GM23248 (cell line): ENCODE measurements around the gene CNIH3. TPM values are rescaled to one million over a fixed set of nuclear protein-coding genes. Genes with fewer than 3 reads are reported as not detected.
A peak's percentile ranks its signal among the peaks of the same experiment; 100 is the strongest.

ENCODE experiments used
- DNase-seq: peaks from one replicate; pipeline ENCODE4 v3.0.0-alpha.2; 2015
- H2AFZ ChIP-seq: fragments of 200-600 bp; sonication (generic); 2 replicates; pipeline ENCODE4 v1.6.1; 2016; ENCODE audit warnings: antibody characterized with exemption
- H3F3A ChIP-seq: fragments of 200-600 bp; sonication (generic); 2 replicates; pipeline ENCODE4 v1.6.1; 2016; ENCODE audit warnings: mild to moderate bottlenecking, antibody characterized with exemption, mixed run types; ENCODE audit not compliant: insufficient read depth
- H3K27ac ChIP-seq: fragments of 200-600 bp; sonication (generic); 2 replicates; pipeline ENCODE4 v1.5.1; 2016; ENCODE audit warnings: mild to moderate bottlenecking
- H3K27me3 ChIP-seq: fragments of 200-600 bp; sonication (generic); replicated peaks from 2 replicates; pipeline ENCODE4 v1.6.1; 2016; ENCODE audit warnings: mild to moderate bottlenecking; ENCODE audit not compliant: insufficient read depth
- H3K36me3 ChIP-seq: fragments of 200-600 bp; sonication (generic); 2 replicates; pipeline ENCODE4 v1.6.1; 2016; ENCODE audit warnings: low read depth, mild to moderate bottlenecking
- H3K4me1 ChIP-seq: fragments of 200-600 bp; sonication (generic); 2 replicates; pipeline ENCODE4 v1.6.1; 2016; ENCODE audit warnings: mild to moderate bottlenecking; ENCODE audit not compliant: insufficient read depth
- H3K4me2 ChIP-seq: fragments of 200-600 bp; sonication (generic); one replicate; pipeline ENCODE4 v1.6.1; 2016; ENCODE audit warnings: mild to moderate bottlenecking; ENCODE audit not compliant: unreplicated experiment
- H3K4me3 ChIP-seq: fragments of 200-600 bp; sonication (generic); 2 replicates; pipeline ENCODE4 v1.5.1; 2016; ENCODE audit warnings: mild to moderate bottlenecking
- H3K79me2 ChIP-seq: fragments of 200-600 bp; sonication (generic); 2 replicates; pipeline ENCODE4 v1.6.1; 2016; ENCODE audit warnings: mild to moderate bottlenecking; ENCODE audit not compliant: insufficient read depth
- H3K9ac ChIP-seq: fragments of 200-600 bp; sonication (generic); 2 replicates; pipeline ENCODE4 v1.6.1; 2016; ENCODE audit warnings: mild to moderate bottlenecking
- H3K9me2 ChIP-seq: fragments of 200-600 bp; sonication (generic); 2 replicates; pipeline ENCODE4 v1.6.1; 2016; ENCODE audit warnings: mixed run types, mild to moderate bottlenecking, moderate library complexity; ENCODE audit not compliant: insufficient read depth
- H3K9me3 ChIP-seq: fragments of 200-600 bp; sonication (generic); one replicate; pipeline ENCODE4 v1.6.1; 2017; ENCODE audit warnings: low read depth
- H4K20me1 ChIP-seq: fragments of 200-600 bp; sonication (generic); 2 replicates; pipeline ENCODE4 v1.6.0; 2016; ENCODE audit not compliant: insufficient read depth
- EZH2 ChIP-seq: fragments of 200-600 bp; sonication (generic); IDR thresholded peaks from 2 replicates; pipeline ENCODE4 v1.6.1; 2018; ENCODE audit warnings: antibody characterized with exemption, mild to moderate bottlenecking; ENCODE audit not compliant: insufficient read depth, poor library complexity, severe bottlenecking
- EZH2phosphoT487 ChIP-seq: fragments of 200-600 bp; sonication (generic); IDR thresholded peaks from 2 replicates; pipeline ENCODE4 v1.6.1; 2018; ENCODE audit warnings: antibody characterized with exemption, moderate library complexity, mild to moderate bottlenecking, low read depth; ENCODE audit not compliant: insufficient read depth
- WGBS, 2 experiments: methylation state at CpG; one replicate each; pipeline ENCODE4 v1.1.6; 2015 to 2017; ENCODE audit warnings: low lambda C conversion rate in 2 of 2, low coverage in 1 of 2; ENCODE audit errors: missing lambda C conversion rate in 2 of 2; 5-methylcytosine and 5-hydroxymethylcytosine counted together
- in situ Hi-C: fragments of 300-500 bp; cut with MboI; formaldehyde crosslinking; loops from 2 replicates; pipeline ENCODE4 v1.15.0; 2020
- polyA plus RNA-seq: library from polyadenylated mRNA; unstranded; fragments of >200 nt; fragmentation: Nextera tagmentation; extraction: Ambion mirVana; gene quantifications from 2 replicates; pipeline ENCODE4 v1.2.1, GENCODE V29; 2016
- total RNA-seq: library from RNA; depleted of rRNA; stranded (reverse); fragments of >200 nt; shearing (Covaris generic); gene quantifications from 2 replicates; pipeline ENCODE4 v1.2.3, GENCODE V29; 2014

Gene CNIH3
- total and polyA plus RNA-seq, 2 experiments from 2014 or later, result 4.7 to 6.4 TPM

GRCh38 chr1:224761245-224761644 is 145.1 kb downstream of the CNIH3 start:
- TF ChIP-seq EZH2phosphoT487, result no peak
- TF ChIP-seq EZH2, result no peak
- H3K9me3 ChIP-seq, result no peaks in the 10 kb centered on the region
- no peaks in the 10 kb centered on the region for H3K36me3 ChIP-seq
- H3F3A ChIP-seq, result no peaks in the 10 kb centered on the region
- H3K4me2 ChIP-seq, result no peak overlapping the region
- no peaks in the 10 kb centered on the region for H3K4me1 ChIP-seq
- no peak overlapping the region for H3K27ac ChIP-seq
- WGBS, 2 experiments, result 86 to 90% methylated on average over 1 of the region's 1 CpG
- H4K20me1 ChIP-seq, result no peaks in the 10 kb centered on the region
- in situ Hi-C loops, result no loop called here
- H3K79me2 ChIP-seq, result no peaks in the 10 kb centered on the region
- no peak overlapping the region for H3K9ac ChIP-seq
- H2AFZ ChIP-seq, result no peak overlapping the region
- H3K27me3 ChIP-seq, result no peaks in the 10 kb centered on the region
- H3K9me2 ChIP-seq, result no peaks in the 10 kb centered on the region
- no peak overlapping the region for H3K4me3 ChIP-seq
- DNase-seq, result no peak

- no peaks in the 10 kb centered on the region for H3K79me2 ChIP-seq
- H3K4me2 ChIP-seq, result no peak overlapping the region
- H3K27me3 ChIP-seq, result no peaks in the 10 kb centered on the region
- H3K4me1 ChIP-seq, result no peaks in the 10 kb centered on the region
- H3K36me3 ChIP-seq, result no peaks in the 10 kb centered on the region
- no peaks in the 10 kb centered on the region for H4K20me1 ChIP-seq
- H2AFZ ChIP-seq, result no peak overlapping the region
- H3K4me3 ChIP-seq, result no peak overlapping the region
- no peaks in the 10 kb centered on the region for H3K9me3 ChIP-seq
- no peak for DNase-seq
- no peaks in the 10 kb centered on the region for H3K9me2 ChIP-seq
- H3K27ac ChIP-seq, result no peak overlapping the region
- H3K9ac ChIP-seq, result no peak overlapping the region
- 22 to 34% methylated on average over 2 of the region's 2 CpGs for WGBS, 2 experiments
- no peak for TF ChIP-seq EZH2
- TF ChIP-seq EZH2phosphoT487, result no peak
- no peaks in the 10 kb centered on the region for H3F3A ChIP-seq
- in situ Hi-C loops, result no loop called here
These were observed 145.9 kb downstream of the CNIH3 start for GRCh38 chr1:224762046-224762445.

DNA sequence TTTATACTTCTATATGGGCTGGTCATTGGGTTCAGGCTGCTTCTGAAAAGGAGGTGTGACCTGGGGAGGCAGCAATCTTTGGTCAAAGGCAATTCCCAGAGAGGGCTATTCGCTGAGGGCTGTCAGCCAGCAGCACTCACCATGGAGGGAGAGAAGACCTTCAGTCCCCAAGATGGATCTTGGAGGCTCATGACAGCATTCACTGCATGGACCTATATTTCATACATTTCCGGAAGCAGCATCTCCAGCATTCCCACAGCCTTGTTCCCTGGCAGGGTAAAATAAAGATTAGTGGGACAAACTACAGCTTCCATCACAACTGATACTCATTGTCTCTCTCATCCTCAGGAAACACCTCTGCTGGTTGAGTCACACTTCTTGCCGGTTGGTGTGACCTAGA is 146.6 kb downstream of the CNIH3 start:
- no peaks in the 10 kb centered on the region for H3K36me3 ChIP-seq
- no peaks in the 10 kb centered on the region for H4K20me1 ChIP-seq
- no peak overlapping the region for H2AFZ ChIP-seq
- no peak overlapping the region for H3K4me3 ChIP-seq
- in situ Hi-C loops, result no loop called here
- no peak overlapping the region for H3K9ac ChIP-seq
- H3K9me3 ChIP-seq, result no peaks in the 10 kb centered on the region
- H3K4me1 ChIP-seq, result no peaks in the 10 kb centered on the region
- WGBS, 2 experiments, result 67 to 69% methylated on average over 3 of the region's 3 CpGs
- no peak for TF ChIP-seq EZH2phosphoT487
- TF ChIP-seq EZH2, result no peak
- no peak for DNase-seq
- H3K27me3 ChIP-seq, result no peaks in the 10 kb centered on the region
- no peaks in the 10 kb centered on the region for H3K79me2 ChIP-seq
- H3F3A ChIP-seq, result no peaks in the 10 kb centered on the region
- H3K4me2 ChIP-seq, result no peak overlapping the region
- no peaks in the 10 kb centered on the region for H3K9me2 ChIP-seq
- H3K27ac ChIP-seq, result no peak overlapping the region

DNA sequence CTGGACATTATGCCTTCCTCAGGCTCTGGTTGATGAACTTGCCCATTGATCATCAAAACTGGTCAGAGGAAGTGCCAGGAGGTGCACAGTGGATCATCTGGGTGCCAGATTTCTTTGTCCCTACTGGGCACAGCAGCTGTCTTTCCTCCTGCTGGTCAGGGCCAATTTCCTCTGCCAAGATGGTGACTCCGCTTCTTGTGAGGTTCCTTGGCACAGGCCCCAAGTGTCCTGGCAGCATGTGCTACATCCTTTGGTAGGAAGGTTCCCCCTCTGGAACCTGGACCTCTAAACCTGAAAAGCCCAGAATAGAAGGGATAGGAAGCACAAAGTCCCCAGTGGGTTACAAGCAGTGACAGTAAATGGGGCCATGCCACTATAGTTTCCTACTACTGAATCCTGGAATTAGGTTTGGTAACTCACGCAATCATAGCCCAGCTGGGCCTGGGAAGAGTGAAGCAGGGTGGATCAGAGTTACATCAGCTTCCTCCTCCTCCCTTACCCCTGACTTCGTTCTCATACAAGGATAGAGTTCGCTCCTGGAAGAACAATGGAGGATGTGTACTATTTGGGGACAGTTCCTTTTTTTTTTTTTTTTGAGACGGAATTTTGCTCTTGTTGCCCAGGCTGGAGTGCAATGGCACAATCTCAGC is 147.1 kb downstream of the CNIH3 start:
- Histone ChIP-seq H3K4me3 (no peak overlapping the region), H3K9ac (no peak overlapping the region), H3K9me3 (no peaks in the 10 kb centered on the region), H3K9me2 (no peaks in the 10 kb centered on the region), H3K79me2 (no peaks in the 10 kb centered on the region), H3K27me3 (no peaks in the 10 kb centered on the region), H4K20me1 (no peaks in the 10 kb centered on the region), H3K36me3 (no peaks in the 10 kb centered on the region), H2AFZ (no peak overlapping the region), H3K4me2 (no peak overlapping the region), H3K4me1 (no peaks in the 10 kb centered on the region), H3K27ac (no peak overlapping the region), H3F3A (no peaks in the 10 kb centered on the region)
- DNase-seq, result peak; percentile 31
- in situ Hi-C loops, result no loop called here
- TF ChIP-seq EZH2phosphoT487 (no peak), EZH2 (no peak)
- 44 to 57% methylated on average over 5 of the region's 5 CpGs for WGBS, 2 experiments

DNA sequence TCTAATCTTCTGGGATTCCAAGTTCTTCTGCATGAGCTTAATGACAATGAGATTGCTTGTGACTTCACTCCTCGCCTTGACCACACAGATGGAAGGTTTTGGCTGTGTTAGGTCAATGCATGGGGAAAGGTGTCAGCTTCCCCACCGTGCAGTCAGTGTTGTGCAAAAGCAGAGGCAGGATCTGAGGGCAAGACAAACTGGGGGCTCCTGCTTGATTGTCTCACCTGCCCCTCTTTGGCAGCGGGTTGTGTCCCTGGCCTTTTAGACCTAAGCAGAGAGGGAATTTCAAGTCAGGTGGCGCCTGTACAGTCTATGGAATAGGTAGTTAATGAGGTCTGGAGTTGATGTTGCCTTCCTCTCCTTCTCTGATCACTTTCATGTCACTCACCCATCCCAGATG is 150.1 kb downstream of the CNIH3 start:
- Histone ChIP-seq H3K79me2 (no peaks in the 10 kb centered on the region), H4K20me1 (no peaks in the 10 kb centered on the region), H2AFZ (no peak overlapping the region), H3K36me3 (no peaks in the 10 kb centered on the region), H3K4me1 (peaks cover 14% of the 10 kb centered on the region), H3K27me3 (no peaks in the 10 kb centered on the region), H3K4me2 (no peak overlapping the region), H3K9me2 (no peaks in the 10 kb centered on the region), H3K9ac (no peak overlapping the region), H3K27ac (no peak overlapping the region), H3K4me3 (no peak overlapping the region), H3F3A (peaks cover 12% of the 10 kb centered on the region; the same call in 1 of the 2 replicates), H3K9me3 (no peaks in the 10 kb centered on the region)
- TF ChIP-seq EZH2phosphoT487 (no peak), EZH2 (no peak)
- in situ Hi-C loops, result no loop called here
- WGBS, 2 experiments, result 70 to 73% methylated on average over 4 of the region's 4 CpGs
- DNase-seq, result no peak
